Measurements from ENCODE around the gene PRKG1.

Gene PRKG1

GRCh38 chr10:51709324-51709972 is 635.2 kb downstream of the PRKG1 start:
- TF ChIP-seq CTCF (IDR thresholded peaks at IDR 0.05; ENCODE audit: low read depth, low read length): no peak
- no peak overlapping the region for H3K4me3 ChIP-seq (ENCODE audit: low read depth, low read length)

GRCh38 chr10:51711519-51711891 is 637.2 kb downstream of the PRKG1 start:
- no peak for TF ChIP-seq CTCF (IDR thresholded peaks at IDR 0.05; ENCODE audit: low read depth, low read length)
- no peak overlapping the region for H3K4me3 ChIP-seq (ENCODE audit: low read depth, low read length)

GRCh38 chr10:51716981-51717380 is 642.7 kb downstream of the PRKG1 start:
- H3K4me3 ChIP-seq (ENCODE audit: low read depth, low read length): no peak overlapping the region
- no peak for TF ChIP-seq CTCF (IDR thresholded peaks at IDR 0.05; ENCODE audit: low read depth, low read length)

GRCh38 chr10:51718804-51719291 is 644.6 kb downstream of the PRKG1 start:
- TF ChIP-seq CTCF (IDR thresholded peaks at IDR 0.05; ENCODE audit: low read depth, low read length): no peak

GRCh38 chr10:51724038-51724437 is 649.8 kb downstream of the PRKG1 start:
- H3K4me3 ChIP-seq (ENCODE audit: low read depth, low read length): no peak overlapping the region
- TF ChIP-seq CTCF (IDR thresholded peaks at IDR 0.05; ENCODE audit: low read depth, low read length): no peak

More at GRCh38 chr10:51718804-51719291, 644.6 kb downstream of the PRKG1 start:
- H3K4me3 ChIP-seq (ENCODE audit: low read depth, low read length): no peak overlapping the region

GRCh38 chr10:51729822-51730555 is 655.7 kb downstream of the PRKG1 start:
- no peak overlapping the region for H3K4me3 ChIP-seq (ENCODE audit: low read depth, low read length)
- TF ChIP-seq CTCF (IDR thresholded peaks at IDR 0.05; ENCODE audit: low read depth, low read length): no peak

- no peak for TF ChIP-seq CTCF (IDR thresholded peaks at IDR 0.05; ENCODE audit: low read depth, low read length)
- no peak overlapping the region for H3K4me3 ChIP-seq (ENCODE audit: low read depth, low read length)
These were observed 658.8 kb downstream of the PRKG1 start for GRCh38 chr10:51733057-51733456.
